ENCODE results near the gene PARD3. TPM values are rescaled to one million over a fixed set of nuclear protein-coding genes. Genes with fewer than 3 reads are reported as not detected.

Gene PARD3
- total RNA-seq, 3 donors from 2014 or later = 39.5 to 87.9 (median 47.0) TPM

GRCh38 chr10:34143466-34143865 lies 671.6 kb downstream of the PARD3 start:
- Histone ChIP-seq H3K9me3 (no peaks in the 10 kb centered on the region), H3K4me3 (no peak overlapping the region), H3K36me3 (ENCODE audit: low read depth) (no peaks in the 10 kb centered on the region), H3K4me1 (ENCODE audit: low read depth) (no peaks in the 10 kb centered on the region)
- ATAC-seq = no peak
- no peak for DNase-seq
- intact Hi-C loops (cut with DNase I, micrococcal nuclease) = no loop called here
- no peak for TF ChIP-seq CTCF (IDR thresholded peaks at IDR 0.05)

GRCh38 chr10:34141032-34141680 lies 673.9 kb downstream of the PARD3 start:
- intact Hi-C loops (cut with DNase I, micrococcal nuclease) = no loop called here
- H3K4me1 ChIP-seq (ENCODE audit: low read depth) = no peaks in the 10 kb centered on the region
- ATAC-seq (no peak), DNase-seq (no peak)
- H3K36me3 ChIP-seq (ENCODE audit: low read depth) = no peaks in the 10 kb centered on the region
- TF ChIP-seq CTCF (IDR thresholded peaks at IDR 0.05) = no peak
- no peaks in the 10 kb centered on the region for H3K9me3 ChIP-seq
- no peak overlapping the region for H3K4me3 ChIP-seq

GRCh38 chr10:34139559-34139958 lies 675.5 kb downstream of the PARD3 start:
- intact Hi-C loops (cut with DNase I, micrococcal nuclease) = no loop called here
- Histone ChIP-seq H3K36me3 (ENCODE audit: low read depth) (no peaks in the 10 kb centered on the region), H3K4me1 (ENCODE audit: low read depth) (no peaks in the 10 kb centered on the region), H3K9me3 (no peaks in the 10 kb centered on the region), H3K4me3 (no peak overlapping the region)
- TF ChIP-seq CTCF (IDR thresholded peaks at IDR 0.05) = no peak
- DNase-seq = no peak
- no peak for ATAC-seq

GRCh38 chr10:34137955-34138354 lies 677.1 kb downstream of the PARD3 start:
- intact Hi-C loops (cut with DNase I, micrococcal nuclease) = no loop called here
- Histone ChIP-seq H3K4me1 (ENCODE audit: low read depth) (no peaks in the 10 kb centered on the region), H3K9me3 (no peaks in the 10 kb centered on the region), H3K36me3 (ENCODE audit: low read depth) (no peaks in the 10 kb centered on the region), H3K4me3 (no peak overlapping the region)
- ATAC-seq = no peak
- no peak for TF ChIP-seq CTCF (IDR thresholded peaks at IDR 0.05)
- DNase-seq = no peak

- no peaks in the 10 kb centered on the region for H3K36me3 ChIP-seq (ENCODE audit: low read depth)
- TF ChIP-seq CTCF (IDR thresholded peaks at IDR 0.05) = no peak
- H3K4me3 ChIP-seq = no peak overlapping the region
- H3K4me1 ChIP-seq (ENCODE audit: low read depth) = no peaks in the 10 kb centered on the region
- ATAC-seq = no peak
- no peaks in the 10 kb centered on the region for H3K9me3 ChIP-seq
- DNase-seq = no peak
- intact Hi-C loops (cut with DNase I, micrococcal nuclease) = no loop called here
Observed at GRCh38 chr10:34137201-34137600, 677.9 kb downstream of the PARD3 start.

- intact Hi-C loops (cut with DNase I, micrococcal nuclease) = no loop called here
- DNase-seq (no peak), ATAC-seq (no peak)
- H3K36me3 ChIP-seq (ENCODE audit: low read depth) = no peaks in the 10 kb centered on the region
- no peak overlapping the region for H3K4me3 ChIP-seq
- no peak for TF ChIP-seq CTCF (IDR thresholded peaks at IDR 0.05)
- H3K4me1 ChIP-seq (ENCODE audit: low read depth) = no peaks in the 10 kb centered on the region
- H3K9me3 ChIP-seq = no peaks in the 10 kb centered on the region
Observed at GRCh38 chr10:34135515-34135914, 679.6 kb downstream of the PARD3 start.
